GM18907 (cell line): ENCODE measurements around the gene PNMA6F.

Source experiments
- ATAC-seq: cut with Tn5 transposase; IDR thresholded peaks from one replicate; pipeline ENCODE4 v1.9.1; 2021; ENCODE audit warnings: mild to moderate bottlenecking, moderate library complexity; ENCODE audit not compliant: unreplicated experiment

The PNMA6F gene

DNA sequence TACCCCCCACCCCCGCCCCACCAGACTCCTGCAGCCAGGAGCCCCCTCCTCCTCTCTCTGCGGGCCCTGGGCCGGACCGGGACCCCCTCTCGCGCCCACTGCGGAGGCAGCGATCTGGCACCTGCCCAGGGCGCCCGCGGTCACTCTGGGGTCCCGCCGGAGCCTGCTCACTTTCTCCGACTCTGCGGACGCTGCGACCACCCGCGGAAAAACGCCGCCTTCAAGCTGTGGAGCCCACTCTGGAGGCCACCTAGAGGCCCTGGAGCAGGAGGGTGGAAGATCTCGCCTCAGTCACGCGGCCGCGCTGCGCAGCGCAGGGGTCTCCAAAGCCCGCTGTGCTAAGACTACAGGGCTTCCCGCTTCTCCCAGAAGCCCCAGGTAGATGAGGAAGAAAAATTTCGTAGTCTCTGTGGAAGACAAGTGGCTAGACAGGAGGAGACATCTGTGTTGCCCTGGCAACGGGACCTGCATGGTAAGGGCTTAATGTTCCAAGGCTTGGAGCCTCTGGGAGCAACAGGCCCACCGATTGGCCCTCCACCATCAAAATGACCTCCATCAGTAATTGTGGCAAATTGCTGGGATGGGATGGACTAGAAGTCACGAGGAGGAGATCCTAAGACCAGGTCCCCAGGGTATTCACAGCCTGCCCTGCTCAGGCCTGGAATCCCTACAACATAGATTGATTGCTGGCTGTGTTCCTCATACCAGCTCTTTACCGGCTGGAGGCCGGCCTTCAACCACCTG is at the start of gene PNMA6F:
Gene PNMA6F (minus strand): TSS at position 387 of the 744 bp plus-strand sequence. CDS start 1,093 bp downstream, outside the sequence.
- ATAC-seq, result no peak

DNA sequence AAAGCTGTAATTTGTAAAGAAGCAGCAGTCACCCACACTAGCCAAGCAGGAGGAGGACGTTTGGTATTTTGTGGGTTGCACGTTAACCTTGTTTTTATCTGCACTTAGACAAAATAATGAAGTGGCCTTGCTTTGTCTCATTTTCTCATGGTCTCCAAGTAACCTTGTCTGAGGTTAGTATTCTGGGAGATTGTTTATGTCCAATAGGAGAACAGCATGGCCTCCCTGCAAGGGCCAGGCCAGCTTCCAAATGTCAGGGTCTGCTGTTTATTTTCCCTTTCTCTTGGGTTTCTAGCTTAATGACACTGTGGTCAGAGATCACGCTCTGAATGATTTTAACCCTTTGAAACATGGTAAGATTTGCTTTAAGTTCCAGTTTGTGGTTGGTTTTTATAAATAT is 49.7 kb upstream of the PNMA6F start:
- no peak for ATAC-seq

DNA sequence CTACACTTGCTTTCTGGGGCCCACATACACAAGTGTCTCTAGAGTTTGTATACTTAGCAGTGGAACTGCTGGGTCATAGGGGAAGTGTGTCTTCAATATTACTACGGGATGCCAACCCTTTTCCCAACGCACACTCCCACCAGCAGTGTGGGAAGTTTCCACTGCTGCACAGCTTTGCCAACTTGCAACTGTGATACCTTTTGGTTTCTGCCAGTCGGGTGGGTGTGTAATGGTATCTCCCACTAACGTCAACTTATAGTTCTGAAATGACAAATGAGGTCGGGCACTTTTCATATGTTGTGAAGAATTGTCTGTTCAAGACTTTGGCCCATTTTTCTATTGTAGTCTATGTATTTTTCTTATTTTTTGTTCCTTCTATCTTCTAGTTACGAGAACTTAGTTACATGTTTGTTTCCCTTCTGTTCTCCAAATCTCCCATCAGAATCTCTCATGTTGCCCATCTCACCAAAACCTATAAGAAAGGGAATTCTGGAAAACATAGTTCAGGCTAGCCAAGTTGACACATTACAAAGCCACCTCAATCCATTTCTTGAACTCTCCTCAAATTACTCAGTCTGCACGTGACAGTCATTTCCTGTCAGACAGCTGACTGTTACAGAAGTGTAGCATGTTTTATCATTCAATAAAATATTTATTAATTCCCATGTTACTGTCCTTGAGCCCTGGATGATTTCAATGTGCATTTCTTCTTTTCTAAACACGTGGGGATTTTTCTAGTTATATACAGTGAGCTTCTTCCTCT is 48.9 kb upstream of the PNMA6F start:
- ATAC-seq, result no peak

DNA sequence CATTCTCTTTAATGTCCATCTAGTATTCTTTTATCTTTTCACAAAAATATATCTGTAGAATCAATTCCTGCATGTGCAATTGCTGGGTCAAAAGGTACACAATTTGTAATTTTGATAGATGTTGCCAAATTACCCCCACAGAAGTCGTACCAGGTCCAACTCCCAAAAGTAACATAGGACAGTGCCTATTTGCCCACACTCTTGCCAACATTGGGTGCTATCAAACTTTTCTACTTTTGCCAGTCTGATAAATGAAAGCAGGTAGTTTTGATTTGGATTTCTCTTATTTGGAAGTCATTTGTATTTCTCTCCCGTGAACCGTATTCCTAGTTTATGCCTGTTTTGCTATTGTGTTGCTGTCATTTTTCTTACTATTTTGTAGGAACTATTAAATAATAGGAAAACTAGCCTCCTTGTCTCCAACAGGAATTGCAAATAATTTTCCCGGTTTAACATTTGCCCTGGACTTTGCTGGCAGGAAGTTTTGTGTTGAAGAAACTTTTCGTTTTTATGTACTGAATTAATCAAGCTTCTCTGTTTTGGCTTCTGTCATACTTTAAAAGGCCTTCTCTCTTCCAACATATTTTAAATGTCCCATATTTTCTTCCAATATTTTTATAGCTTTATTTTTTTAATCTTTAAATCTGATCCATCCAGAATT is 45.4 kb upstream of the PNMA6F start:
- no peak for ATAC-seq

DNA sequence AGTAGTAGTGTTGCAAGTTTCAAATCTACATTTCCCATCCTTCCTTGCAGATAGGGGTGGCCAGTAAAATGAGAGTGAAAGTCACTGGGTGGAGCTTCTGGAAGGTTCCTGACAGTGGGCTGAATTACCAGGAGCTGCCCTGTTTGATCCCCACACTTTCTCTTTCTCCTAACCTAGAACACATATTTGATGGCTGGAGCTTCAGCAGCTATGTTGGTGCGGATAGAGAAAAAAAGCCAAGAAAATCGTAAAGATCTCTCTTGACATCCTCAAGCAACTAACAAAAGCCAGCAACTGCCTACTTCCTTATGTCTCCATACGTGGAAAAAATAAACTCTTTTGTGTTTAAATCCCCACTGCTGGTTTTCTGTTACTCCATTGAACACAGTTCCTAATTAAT is 44.6 kb upstream of the PNMA6F start:
- no peak for ATAC-seq

DNA sequence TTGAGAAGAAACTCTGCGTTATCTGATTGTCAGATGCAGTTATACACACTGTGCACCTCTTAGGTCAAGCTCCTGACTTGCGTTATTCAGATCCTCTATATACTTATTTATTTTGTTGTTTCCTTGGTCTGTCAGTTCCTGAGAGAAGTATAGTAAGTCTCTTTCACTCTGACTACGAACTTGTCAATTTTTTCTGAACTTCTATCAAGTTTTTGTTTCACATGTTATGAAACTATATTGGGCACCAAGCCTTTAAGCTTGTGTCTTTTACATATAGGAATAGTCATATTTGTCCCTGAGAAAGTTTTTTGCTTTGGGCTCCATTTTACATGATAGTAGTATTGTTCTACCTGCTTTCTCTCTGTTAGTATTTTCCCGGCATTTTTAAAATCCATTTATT is 44.1 kb upstream of the PNMA6F start:
- ATAC-seq, result no peak

DNA sequence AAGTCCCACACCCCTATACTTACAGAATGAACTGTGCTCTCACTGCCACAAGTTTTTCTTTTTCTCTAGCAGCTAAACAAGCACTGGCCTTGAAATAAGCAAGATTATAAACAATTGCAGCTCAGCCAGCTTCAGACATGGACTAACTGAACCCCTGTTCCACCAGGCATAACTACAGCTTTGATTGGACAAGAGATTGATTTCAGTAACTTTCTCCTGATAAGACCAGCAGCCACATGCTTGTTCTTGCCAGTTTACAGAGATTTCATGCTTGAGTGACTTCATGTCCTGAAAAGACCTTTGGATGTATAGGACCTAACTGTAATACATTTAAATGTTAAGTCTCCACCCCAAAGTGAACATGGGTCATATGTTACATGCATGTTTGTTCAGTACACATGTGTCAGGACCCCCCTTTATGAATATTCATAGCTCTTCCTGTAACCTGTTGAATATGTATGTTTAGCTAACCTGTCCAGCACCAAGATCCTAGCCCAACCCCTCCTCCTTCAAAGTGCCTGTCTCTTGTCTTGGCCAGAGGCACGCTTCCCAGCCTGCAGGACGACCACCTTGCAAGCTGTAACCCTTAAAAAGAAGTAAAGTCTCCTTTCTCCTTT is 40.3 kb upstream of the PNMA6F start:
- no peak for ATAC-seq

DNA sequence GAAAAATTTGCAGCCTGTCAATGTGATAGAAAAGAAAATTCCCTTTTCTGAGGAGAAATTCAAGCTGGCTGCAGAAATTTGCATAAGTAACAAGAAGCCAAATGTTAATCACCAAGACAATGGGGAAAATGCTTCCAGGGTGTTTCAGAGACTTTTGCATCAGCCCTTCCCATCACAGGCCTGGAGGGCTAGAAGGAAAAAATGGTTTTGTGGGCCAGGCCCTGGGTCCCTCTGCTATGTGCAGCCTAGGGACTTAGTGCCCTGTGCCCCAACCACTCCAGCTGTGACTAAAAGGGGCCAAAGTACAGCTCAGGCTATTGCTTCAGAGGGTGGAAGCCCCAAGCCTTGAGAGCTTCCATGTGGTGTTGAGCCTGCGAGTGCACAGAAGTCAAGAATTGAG is 36.3 kb upstream of the PNMA6F start:
- ATAC-seq, result no peak

DNA sequence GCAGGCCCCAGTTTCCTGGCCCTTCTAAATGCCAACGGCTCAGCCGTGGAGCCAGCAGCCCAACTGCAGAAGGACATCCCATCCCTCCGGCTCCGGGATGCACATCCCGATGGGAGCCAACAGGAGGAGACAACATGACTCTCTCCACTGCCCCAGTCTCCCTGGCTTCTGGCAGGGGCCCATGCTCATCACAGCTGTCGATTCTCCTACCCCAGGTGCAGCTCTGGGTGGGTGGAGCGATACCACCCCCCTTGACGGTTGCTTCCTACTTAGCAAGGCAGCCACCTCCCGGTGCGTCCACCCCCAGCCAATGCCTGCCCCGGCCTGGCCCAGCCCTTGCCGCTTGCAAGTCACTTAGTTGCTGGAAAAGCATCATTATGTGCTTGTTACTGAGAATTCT is 31.8 kb upstream of the PNMA6F start:
- no peak for ATAC-seq

DNA sequence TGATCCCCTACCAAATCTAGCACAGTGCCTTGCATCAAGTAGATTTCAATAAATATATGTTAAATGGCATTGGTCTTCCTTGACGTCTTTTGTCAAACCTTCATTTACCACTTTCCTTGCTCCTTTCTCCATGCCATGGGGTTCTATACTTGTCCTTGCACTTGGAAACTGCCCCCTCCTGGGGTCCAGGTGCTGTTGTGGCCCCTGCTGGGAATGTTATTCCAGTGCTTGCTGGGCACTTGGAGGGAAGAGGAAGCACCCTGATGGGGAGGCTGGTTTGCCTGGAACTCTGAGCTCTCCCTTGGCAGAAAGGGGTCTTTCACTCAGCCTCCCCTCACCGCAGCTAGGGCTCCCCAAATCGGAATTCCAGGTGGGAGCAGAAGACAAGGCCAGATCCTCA is 31.3 kb upstream of the PNMA6F start:
- no peak for ATAC-seq

DNA sequence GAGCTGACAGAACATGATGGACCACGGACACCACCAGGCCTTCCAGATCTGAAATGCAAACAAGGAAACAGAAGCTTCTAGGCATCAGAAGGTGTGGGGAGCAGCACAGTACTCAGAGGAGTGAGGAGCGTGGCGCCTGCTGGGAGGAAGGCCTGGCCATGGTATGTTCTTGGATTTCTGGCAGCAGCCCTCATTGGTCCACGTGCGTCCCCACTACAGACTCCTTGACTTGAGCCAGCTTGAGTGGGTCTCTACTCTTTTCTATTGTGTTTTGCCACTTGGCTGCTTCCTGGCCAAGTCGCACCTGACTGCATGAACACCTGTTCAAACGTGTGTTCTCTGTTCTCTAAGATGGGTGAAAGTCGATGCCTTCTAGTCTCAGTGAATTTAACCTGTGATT is 30.4 kb upstream of the PNMA6F start:
- ATAC-seq, result no peak

DNA sequence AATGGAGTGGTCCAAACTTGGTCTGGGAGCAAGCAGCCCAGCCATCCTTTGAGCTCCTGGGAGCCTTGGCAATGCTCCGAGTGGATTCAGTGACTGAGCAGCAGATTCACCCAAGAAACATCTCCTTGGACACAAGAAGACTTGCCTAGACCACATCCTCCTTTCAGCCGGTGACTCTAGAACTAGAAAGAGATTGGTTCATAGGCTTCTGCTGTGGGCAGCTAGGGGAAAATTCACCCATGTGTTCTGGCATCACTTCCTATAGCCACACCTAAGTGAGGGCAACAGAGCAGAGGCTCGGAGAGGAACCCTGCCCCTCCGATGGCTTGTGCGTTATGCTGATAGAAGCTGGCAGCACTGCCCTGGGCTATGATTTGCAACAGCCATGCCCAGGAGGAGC is 28.4 kb upstream of the PNMA6F start:
- ATAC-seq, result no peak

DNA sequence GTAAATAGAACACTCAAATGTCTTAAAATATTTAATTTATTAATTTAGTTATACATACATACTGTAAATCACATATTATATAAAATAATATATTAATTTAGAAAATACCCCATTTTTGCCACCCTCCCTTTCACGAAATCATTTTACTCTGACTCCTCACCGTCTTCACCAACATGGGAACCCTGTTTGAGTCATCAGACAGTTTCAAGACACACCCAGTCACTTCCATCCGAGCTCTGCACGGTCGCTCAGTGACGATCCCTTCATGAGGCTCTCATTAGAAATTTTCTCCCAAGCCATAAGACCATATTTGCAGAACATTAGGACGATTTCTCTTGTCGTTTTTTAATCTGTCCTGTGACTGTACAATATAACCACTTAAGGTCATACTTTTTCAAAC is 26.9 kb upstream of the PNMA6F start:
- no peak for ATAC-seq

DNA sequence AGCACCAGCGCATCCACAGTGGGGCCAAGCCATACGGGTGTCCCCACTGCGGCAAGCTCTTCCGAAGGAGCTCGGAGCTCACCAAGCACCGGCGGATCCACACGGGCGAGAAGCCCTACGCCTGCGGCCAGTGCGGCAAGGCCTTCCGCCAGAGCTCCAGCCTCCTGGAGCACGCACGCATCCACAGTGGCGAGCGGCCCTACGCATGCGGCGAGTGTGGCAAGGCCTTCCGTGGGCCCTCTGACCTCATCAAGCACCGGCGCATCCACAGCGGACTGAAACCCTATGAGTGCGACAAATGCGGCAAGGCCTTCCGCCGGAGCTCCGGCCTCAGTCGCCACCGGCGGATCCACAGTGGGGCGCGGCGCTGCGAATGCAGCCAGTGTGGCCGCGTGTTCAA is 26.0 kb upstream of the PNMA6F start:
- no peak for ATAC-seq

DNA sequence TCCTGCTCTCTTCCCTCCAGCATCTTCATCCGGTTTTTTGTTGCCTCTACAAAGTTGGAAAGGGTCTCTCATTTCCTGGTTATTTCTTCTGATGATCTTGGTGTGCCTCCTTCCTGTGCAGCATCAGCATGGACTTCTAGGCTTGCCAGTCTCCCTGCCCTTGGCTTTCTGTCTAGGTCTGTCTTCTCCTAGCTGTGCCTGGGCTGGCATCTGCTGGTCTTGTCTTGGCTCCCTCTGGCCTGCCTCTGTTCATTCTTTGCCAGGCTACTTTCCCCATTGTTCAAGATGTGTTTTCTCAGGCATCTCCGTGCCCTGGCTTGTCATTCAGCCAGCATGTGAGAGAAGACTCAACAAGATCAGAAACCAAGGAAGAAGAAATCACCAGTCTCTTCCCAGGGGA is 22.1 kb upstream of the PNMA6F start:
- ATAC-seq, result no peak

DNA sequence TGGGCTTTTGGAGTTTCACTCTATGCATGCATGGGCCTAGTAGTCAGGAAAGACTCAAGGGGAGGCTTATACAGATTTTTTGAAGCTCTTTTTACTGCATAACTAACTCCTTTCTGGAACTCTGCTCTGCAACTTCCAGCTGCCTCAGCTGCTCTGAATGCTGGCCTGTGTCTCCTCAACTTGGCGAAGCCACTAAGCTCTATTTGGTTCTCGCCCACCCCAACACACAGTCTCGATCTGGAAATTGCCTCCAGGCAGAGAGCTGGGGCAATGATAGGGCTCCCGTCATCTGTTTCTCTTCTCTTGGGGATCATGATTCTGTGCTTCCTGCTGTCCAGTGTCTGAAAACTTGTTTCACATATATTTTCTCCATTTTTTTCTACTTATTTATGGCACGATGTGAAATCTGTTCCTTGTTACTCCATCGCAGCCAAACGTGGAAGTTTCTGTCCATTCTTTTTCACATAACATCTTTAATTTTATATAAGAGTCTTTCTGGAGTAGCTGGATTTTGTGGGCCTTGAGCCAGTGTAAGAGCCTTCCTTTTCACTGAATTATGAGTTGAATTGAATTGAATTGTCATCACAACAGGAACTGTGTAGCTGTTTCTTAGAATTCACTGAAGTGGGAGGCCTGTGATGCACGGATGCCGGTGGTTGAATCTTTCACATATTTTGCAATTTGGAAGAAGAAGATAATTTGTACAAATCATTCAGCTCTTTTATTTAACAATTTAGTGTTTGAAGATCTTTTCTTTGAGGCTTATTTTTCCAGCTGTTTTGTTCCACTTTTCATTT is 21.4 kb upstream of the PNMA6F start:
- no peak for ATAC-seq

DNA sequence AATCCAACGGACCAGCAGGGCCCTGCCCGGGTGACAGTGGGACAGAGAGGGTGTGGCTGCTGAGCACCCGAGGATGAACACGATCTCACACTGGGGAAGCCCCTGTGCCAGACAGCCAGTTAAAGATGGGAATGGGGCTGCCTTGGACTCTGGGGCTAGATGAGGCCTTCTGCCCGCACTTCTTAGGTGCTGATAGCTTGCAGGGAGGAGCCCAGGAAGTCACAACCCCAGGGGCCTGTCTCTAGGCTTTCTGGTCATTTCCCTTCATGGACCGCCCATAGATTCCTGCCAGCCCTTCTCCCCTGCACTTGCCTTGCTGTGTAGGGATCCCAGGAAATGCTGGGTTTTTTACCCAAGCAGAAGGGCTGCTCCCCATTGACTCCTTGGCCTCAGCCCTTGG is 18.5 kb upstream of the PNMA6F start:
- ATAC-seq, result no peak

DNA sequence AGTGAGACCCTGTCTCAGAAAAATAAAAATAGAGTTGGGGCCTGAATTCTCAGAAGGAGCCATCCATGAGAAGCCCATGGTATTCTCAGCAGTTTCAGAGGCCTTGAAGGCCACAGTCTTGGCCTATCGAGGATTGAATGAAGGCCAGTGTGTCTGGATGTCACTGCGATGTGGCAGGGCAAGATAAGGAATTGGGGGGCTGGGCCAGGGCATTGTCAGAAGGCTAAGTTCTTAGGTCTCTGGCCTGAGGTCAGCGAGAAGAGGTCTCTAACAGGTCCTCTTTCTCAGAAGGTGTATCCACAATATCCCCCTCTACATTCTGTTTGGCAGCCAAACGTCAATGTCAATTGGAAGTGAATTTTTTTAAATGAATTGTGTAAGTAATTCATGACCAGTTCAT is 18.1 kb upstream of the PNMA6F start:
- no peak for ATAC-seq

DNA sequence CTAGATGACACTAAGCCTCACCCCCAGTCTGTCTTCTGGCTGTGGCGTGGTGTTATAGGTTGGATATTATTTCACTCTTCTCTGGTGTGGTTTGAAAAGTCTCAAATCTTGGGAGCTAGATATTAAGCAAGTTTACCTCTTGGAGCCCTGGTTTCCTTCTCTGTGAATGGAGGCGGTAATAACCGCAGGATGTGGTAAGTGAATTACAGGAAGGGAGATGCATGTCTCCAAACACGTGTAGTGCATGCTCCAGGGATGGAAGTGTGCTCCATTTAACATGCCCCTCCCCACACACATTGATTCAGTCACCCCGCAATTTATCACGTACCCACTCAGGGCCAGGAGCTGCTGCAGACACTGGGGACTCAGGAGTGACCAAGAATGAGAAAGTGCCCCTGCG is 17.3 kb upstream of the PNMA6F start:
- ATAC-seq, result no peak

DNA sequence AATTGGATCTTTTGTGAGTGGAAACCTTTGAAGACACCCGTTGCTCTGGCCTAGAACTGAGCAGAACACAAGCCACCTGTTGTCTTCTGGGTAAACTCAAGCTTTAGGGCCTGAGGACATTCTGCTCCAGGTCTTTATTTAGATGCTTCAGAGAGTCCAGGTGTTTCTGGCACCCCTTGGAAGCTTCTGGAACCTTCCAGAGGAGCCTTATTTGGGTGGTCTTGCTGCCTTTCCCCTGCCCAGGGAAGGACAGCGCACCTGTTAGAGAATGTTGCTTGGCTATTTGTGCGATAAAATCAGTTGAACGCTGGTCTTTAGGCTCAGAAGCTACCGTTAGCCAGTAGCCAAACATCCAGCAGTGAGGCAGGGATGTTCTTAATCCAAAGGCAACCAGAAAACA is 15.4 kb upstream of the PNMA6F start:
- ATAC-seq, result no peak
